NCI-H526 treated with DMSO at 0.1 percent for 48 hours (cell line): ENCODE results near the gene ECEL1.
"Not testable (repeated sequence)": the region's sequence is repeated elsewhere in the genome, so short reads cannot be mapped to it uniquely, and the experiment has no call there.

Source experiments
- DNase-seq: peaks from one replicate; lab custom pipeline; 2025; lab: John Stamatoyannopoulos, UW

The ECEL1 gene

GRCh38 chr2:232458661-232459418 is 28.8 kb downstream of the ECEL1 start:
- no peak for DNase-seq

GRCh38 chr2:232458051-232458660 is 29.5 kb downstream of the ECEL1 start:
- DNase-seq: no peak

GRCh38 chr2:232457121-232458011 is 30.3 kb downstream of the ECEL1 start:
- DNase-seq: no peak

GRCh38 chr2:232456296-232457120 is 31.1 kb downstream of the ECEL1 start:
- DNase-seq: no peak

- DNase-seq: no peak
Observed at GRCh38 chr2:232455426-232456255, 32.0 kb downstream of the ECEL1 start, which contains the start of gene ALPI. Gene ALPI, plus strand, starts transcription at chr2:232456153. Its CDS starts 47 bp downstream, at chr2:232456200.

GRCh38 chr2:232454630-232455029 is 33.0 kb downstream of the ECEL1 start:
- DNase-seq: no peak

GRCh38 chr2:232451645-232452044 is 36.0 kb downstream of the ECEL1 start:
- DNase-seq: not testable (repeated sequence)

GRCh38 chr2:232449964-232450363 is 37.7 kb downstream of the ECEL1 start:
- DNase-seq: no peak

GRCh38 chr2:232448304-232448690 is 39.3 kb downstream of the ECEL1 start:
- no peak for DNase-seq

GRCh38 chr2:232447638-232448303 is 39.9 kb downstream of the ECEL1 start:
- DNase-seq: no peak

- DNase-seq: no peak
Observed at GRCh38 chr2:232447091-232447620, 40.5 kb downstream of the ECEL1 start.

GRCh38 chr2:232446266-232446777 is 41.3 kb downstream of the ECEL1 start:
- not testable (repeated sequence) for DNase-seq

GRCh38 chr2:232445149-232445885 is 42.3 kb downstream of the ECEL1 start:
- DNase-seq: not testable (repeated sequence)

- DNase-seq: peak; percentile 5
Observed at GRCh38 chr2:232444409-232445148, 43.1 kb downstream of the ECEL1 start.

- DNase-seq: not testable (repeated sequence)
Observed at GRCh38 chr2:232443669-232444408, 43.8 kb downstream of the ECEL1 start.

- not testable (repeated sequence) for DNase-seq
Observed at GRCh38 chr2:232443047-232443446, 44.6 kb downstream of the ECEL1 start.

- not testable (repeated sequence) for DNase-seq
Observed at GRCh38 chr2:232442431-232442830, 45.2 kb downstream of the ECEL1 start.
